Upper lobe of right lung (tissue), 1 donor: ENCODE results near the gene PIGQ. TPM values are rescaled to one million over a fixed set of nuclear protein-coding genes. Genes with fewer than 3 reads are reported as not detected.
A peak's percentile ranks its signal among the peaks of the same experiment; 100 is the strongest.

Experiments
- ATAC-seq: fragments of 200-7000 bp; cut with Tn5 transposase; one replicate; pipeline ENCODE4 v1.9.1; 2020; ENCODE audit warnings: mild to moderate bottlenecking, moderate library complexity
- DNase-seq: peaks from one replicate; pipeline ENCODE4 v3.0.0-alpha.2; 2020
- H3K27ac ChIP-seq: fragments of 200-600 bp; one replicate; pipeline ENCODE4 v1.8.0; 2022
- H3K27me3 ChIP-seq: fragments of 200-600 bp; one replicate; pipeline ENCODE4 v1.8.0; 2022; ENCODE audit warnings: mild to moderate bottlenecking
- H3K36me3 ChIP-seq: fragments of 200-600 bp; one replicate; pipeline ENCODE4 v1.8.0; 2022
- H3K4me1 ChIP-seq: fragments of 200-600 bp; one replicate; pipeline ENCODE4 v1.8.0; 2022
- H3K4me3 ChIP-seq: fragments of 200-600 bp; one replicate; pipeline ENCODE4 v1.8.0; 2022; ENCODE audit warnings: mild to moderate bottlenecking
- H3K9me3 ChIP-seq: fragments of 200-600 bp; one replicate; pipeline ENCODE4 v1.8.0; 2022
- CTCF ChIP-seq: fragments of 200-600 bp; IDR thresholded peaks from one replicate; pipeline ENCODE4 v1.8.0; 2022; ENCODE audit warnings: antibody characterized with exemption
- intact Hi-C: fragments of 100-400 bp; cut with DNase I; formaldehyde crosslinking; loops from one replicate; pipeline ENCODE4 v1.11.0; 2022
- total RNA-seq: library from RNA; stranded (reverse); fragmentation: NEBNext Ultra II Directional; extraction: Animal tissue kit (Norgen Biotek cat#: 25700); gene quantifications from one replicate; pipeline ENCODE4 v1.2.1, GENCODE V29; 2021
- donor health status: DM: no; HTN: yes; CAD: no; lungs with severe emphysema.

The PIGQ gene
- total RNA-seq, 1 donor from 2014 or later: 59.4 TPM

DNA sequence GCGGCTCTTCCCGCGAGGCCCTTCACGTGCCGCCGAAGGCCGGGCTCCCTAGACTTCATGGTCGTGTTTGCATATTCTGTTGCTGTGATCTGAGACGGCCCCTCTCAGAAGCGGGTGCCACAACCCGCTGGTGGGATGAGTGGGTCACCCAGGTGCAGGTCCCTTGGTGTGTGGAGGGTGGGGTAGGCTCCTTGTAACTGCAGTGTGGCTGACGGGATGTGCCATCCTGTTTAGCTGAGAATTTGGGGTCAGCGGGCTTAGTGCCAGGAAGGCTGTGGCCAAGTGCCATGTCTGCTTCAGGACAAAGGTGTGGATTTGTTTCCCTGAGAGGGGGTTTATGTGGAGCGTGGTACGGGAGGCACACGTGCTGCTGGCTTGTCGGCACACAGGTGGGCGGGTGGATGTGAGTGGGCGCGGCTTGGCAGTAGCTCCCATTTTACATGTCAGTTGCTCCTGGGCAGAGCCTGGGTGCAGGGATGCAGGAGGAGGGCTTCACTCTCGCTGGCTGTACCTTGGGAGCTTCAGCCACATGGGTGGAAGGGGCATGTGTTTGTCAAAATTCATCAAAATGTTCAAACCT lies 51.8 kb downstream of the PIGQ start:
- H3K27ac ChIP-seq: peak overlapping the region; percentile 11
- no peaks in the 10 kb centered on the region for H3K27me3 ChIP-seq
- no peak for TF ChIP-seq CTCF
- no peaks in the 10 kb centered on the region for H3K9me3 ChIP-seq
- no peak overlapping the region for H3K4me3 ChIP-seq
- DNase-seq: no peak
- intact Hi-C loops: no loop called here
- no peak for ATAC-seq
- peaks cover 13% of the 10 kb centered on the region for H3K4me1 ChIP-seq
- H3K36me3 ChIP-seq: peaks cover 11% of the 10 kb centered on the region

GRCh38 chr16:622920-623280 lies 53.1 kb downstream of the PIGQ start:
- Histone ChIP-seq H3K4me1 (peaks cover 13% of the 10 kb centered on the region), H3K9me3 (no peaks in the 10 kb centered on the region), H3K4me3 (no peak overlapping the region), H3K36me3 (peaks cover 11% of the 10 kb centered on the region), H3K27me3 (no peaks in the 10 kb centered on the region), H3K27ac (no peak overlapping the region)
- ATAC-seq (no peak), DNase-seq (no peak)
- intact Hi-C loops: no loop called here
- TF ChIP-seq CTCF: no peak

DNA sequence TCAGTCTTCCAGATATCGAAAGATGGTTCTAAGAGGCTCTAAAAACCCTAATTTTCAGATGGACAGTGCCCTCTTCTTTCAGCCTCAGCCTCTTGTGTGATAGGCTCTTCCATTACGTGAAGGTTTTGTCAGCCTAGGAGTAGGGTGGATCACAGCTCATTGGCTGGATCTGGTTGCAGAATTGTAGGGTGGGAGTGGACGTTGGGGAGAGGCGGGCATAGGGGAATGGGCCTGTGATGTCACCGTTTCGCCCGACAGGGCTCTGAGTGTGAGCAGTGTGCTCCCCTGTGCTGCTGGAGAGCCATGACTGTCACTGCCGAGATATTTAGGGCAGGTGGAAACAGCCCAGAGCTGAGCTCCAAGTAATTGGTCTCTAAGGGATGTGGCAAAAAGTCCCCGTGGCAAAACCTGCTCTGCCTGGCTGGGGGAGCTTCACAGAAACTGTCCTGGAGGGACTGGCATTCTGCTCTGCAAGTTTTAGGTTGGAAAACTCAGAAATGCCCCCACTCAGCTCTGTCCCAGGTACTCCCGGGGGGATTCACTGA lies 54.8 kb downstream of the PIGQ start:
- intact Hi-C loops: no loop called here
- Histone ChIP-seq H3K36me3 (peaks cover 20% of the 10 kb centered on the region), H3K4me3 (no peak overlapping the region), H3K9me3 (no peaks in the 10 kb centered on the region), H3K27ac (no peak overlapping the region), H3K27me3 (no peaks in the 10 kb centered on the region), H3K4me1 (peaks cover 13% of the 10 kb centered on the region)
- ATAC-seq (no peak), DNase-seq (no peak)
- no peak for TF ChIP-seq CTCF

GRCh38 chr16:625117-625976 lies 55.6 kb downstream of the PIGQ start:
- Histone ChIP-seq H3K4me3 (no peak overlapping the region), H3K9me3 (no peaks in the 10 kb centered on the region), H3K36me3 (peaks cover 20% of the 10 kb centered on the region), H3K27ac (no peak overlapping the region), H3K4me1 (peaks cover 19% of the 10 kb centered on the region), H3K27me3 (no peaks in the 10 kb centered on the region)
- ATAC-seq: no peak
- TF ChIP-seq CTCF: no peak
- intact Hi-C loops: no loop called here
- DNase-seq: no peak

DNA sequence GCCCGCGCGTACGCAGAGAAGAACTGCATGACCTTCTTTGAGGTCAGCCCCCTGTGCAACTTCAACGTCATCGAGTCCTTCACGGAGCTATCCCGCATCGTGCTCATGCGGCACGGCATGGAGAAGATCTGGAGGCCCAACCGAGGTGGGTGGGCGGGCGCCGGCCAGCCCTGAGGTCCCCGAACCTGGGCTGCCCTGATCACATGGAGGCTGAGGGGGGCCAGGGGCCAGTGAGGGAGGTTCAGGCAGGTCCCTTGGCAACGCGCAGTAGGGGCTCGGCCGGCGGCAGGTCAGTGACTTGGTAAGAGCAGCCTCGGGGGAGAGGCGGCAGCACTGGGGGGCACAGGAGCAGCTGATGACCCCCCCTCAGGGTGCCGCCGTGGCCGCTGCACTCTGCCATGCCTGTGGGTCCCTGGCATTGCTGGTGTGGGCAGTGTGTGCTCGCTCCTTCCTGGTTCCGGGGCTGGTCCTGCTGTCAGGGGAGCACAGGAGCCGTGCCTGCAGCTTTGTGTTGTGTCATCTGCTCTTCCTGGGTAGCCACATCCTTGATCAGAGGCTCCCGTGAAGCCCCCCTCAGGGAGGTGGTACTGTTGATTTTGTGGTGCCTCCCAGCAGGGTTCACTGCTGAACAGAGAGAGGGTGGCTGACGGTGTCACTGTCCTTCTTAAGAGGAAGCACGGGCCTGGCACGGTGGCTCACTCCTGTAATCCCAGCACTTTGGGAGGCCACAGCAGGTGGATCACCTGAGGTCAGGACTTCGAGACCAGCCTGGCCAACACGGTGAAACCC lies 56.4 kb downstream of the PIGQ start:
- peaks cover 20% of the 10 kb centered on the region for H3K36me3 ChIP-seq
- H3K9me3 ChIP-seq: no peaks in the 10 kb centered on the region
- H3K4me3 ChIP-seq: no peak overlapping the region
- intact Hi-C loops: no loop called here
- TF ChIP-seq CTCF: no peak
- ATAC-seq: no peak
- DNase-seq: no peak
- H3K4me1 ChIP-seq: peaks cover 27% of the 10 kb centered on the region
- no peaks in the 10 kb centered on the region for H3K27me3 ChIP-seq
- no peak overlapping the region for H3K27ac ChIP-seq
